ENCODE measurements around the gene ARL13B.

- no peak for TF ChIP-seq POLR2AphosphoS5 (IDR thresholded peaks at IDR 0.05; ENCODE audit: borderline replicate concordance, low read depth, low read length)
- TF ChIP-seq EZH2 (IDR thresholded peaks at IDR 0.05) = no peak
- no peak for TF ChIP-seq FOXP2 (optimal IDR thresholded peaks at IDR 0.05; ENCODE audit: control extremely low read depth, extremely low read length, insufficient read depth)
These were observed 86.8 kb downstream of the ARL13B start for GRCh38 chr3:94066506-94067500.
